GM19397 (cell line): ENCODE measurements around the gene COBL.

ENCODE experiments used
- ATAC-seq: cut with Tn5 transposase; IDR thresholded peaks from one replicate; pipeline ENCODE4 v1.9.1; 2021; ENCODE audit warnings: mild to moderate bottlenecking, moderate library complexity; ENCODE audit not compliant: unreplicated experiment

Gene COBL

GRCh38 chr7:50978633-50979215 lies 337.9 kb downstream of the COBL start:
- ATAC-seq, result no peak

- no peak for ATAC-seq
Measured at GRCh38 chr7:50977421-50977820, 339.2 kb downstream of the COBL start.

- no peak for ATAC-seq
Measured at GRCh38 chr7:50976064-50976463, 340.5 kb downstream of the COBL start.

- ATAC-seq, result no peak
Measured at GRCh38 chr7:50974240-50974639, 342.4 kb downstream of the COBL start.

- no peak for ATAC-seq
Measured at GRCh38 chr7:50973814-50974213, 342.8 kb downstream of the COBL start.

GRCh38 chr7:50970092-50970491 lies 346.5 kb downstream of the COBL start:
- no peak for ATAC-seq
